Measurements from ENCODE around the gene PATL1. TPM values are rescaled to one million over a fixed set of nuclear protein-coding genes. Genes with fewer than 3 reads are reported as not detected.

Gene PATL1
- total RNA-seq, 1 donor from 2014 or later = 28.7 TPM

GRCh38 chr11:59678118-59678812 lies 9.4 kb upstream of the PATL1 start:
- TF ChIP-seq CTCF (IDR thresholded peaks at IDR 0.05; ENCODE audit: insufficient read depth, low read length, poor library complexity, severe bottlenecking) = no peak
- Histone ChIP-seq H3K36me3 (ENCODE audit: control insufficient read depth, insufficient read depth, low read length) (no peaks in the 10 kb centered on the region), H3K27me3 (ENCODE audit: control insufficient read depth, insufficient read depth, low read length) (no peaks in the 10 kb centered on the region), H3K4me3 (ENCODE audit: low read depth, low read length) (no peak overlapping the region)
- no peak for DNase-seq (ENCODE audit: low read depth)

DNA sequence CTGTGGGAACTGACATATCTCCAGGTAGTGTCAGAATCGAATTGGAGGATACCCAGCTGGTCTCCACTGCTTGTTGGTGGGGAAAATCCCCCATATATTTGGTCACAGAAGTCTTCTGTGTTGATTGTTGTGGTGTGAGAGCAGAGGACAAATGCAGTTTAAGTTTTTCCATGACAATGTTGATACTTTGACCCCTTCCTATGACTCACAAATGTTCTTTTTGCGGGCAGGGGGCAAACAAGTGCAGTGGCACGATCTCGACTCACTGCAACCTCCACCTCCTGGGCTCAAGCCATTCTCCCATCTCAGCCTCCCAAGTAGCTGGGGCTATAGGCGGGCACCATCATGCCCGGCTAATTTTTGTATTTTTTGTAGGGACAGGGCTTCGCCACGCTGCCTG lies 7.4 kb upstream of the PATL1 start:
- Histone ChIP-seq H3K27me3 (ENCODE audit: control insufficient read depth, insufficient read depth, low read length) (no peaks in the 10 kb centered on the region), H3K4me3 (ENCODE audit: low read depth, low read length) (no peak overlapping the region), H3K36me3 (ENCODE audit: control insufficient read depth, insufficient read depth, low read length) (no peaks in the 10 kb centered on the region)
- DNase-seq (ENCODE audit: low read depth) = no peak
- TF ChIP-seq CTCF (IDR thresholded peaks at IDR 0.05; ENCODE audit: insufficient read depth, low read length, poor library complexity, severe bottlenecking) = no peak

GRCh38 chr11:59674291-59674690 lies 5.5 kb upstream of the PATL1 start:
- Histone ChIP-seq H3K36me3 (ENCODE audit: control insufficient read depth, insufficient read depth, low read length) (no peaks in the 10 kb centered on the region), H3K27me3 (ENCODE audit: control insufficient read depth, insufficient read depth, low read length) (no peaks in the 10 kb centered on the region), H3K4me3 (ENCODE audit: low read depth, low read length) (no peak overlapping the region)
- no peak for DNase-seq (ENCODE audit: low read depth)
- TF ChIP-seq CTCF (IDR thresholded peaks at IDR 0.05; ENCODE audit: insufficient read depth, low read length, poor library complexity, severe bottlenecking) = no peak

DNA sequence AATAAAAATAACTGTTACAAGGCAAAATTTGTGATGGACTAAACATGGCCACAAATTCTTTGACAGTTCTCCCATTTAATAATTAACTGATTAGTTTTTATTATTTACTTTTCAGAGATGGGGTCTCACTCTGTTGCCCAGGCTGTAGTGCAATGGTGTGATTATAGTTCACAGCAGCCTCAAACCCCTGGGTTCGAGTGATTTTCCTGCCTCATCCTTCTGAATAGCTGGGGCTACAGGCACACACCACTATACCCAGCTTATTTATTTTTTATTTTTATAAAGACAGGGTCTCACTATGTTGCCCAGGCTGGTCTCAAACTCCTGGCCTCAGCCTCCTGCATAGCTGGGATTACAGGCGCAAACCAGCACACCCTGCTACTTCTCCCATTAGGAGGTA lies 4.5 kb upstream of the PATL1 start:
- no peaks in the 10 kb centered on the region for H3K36me3 ChIP-seq (ENCODE audit: control insufficient read depth, insufficient read depth, low read length)
- no peak for TF ChIP-seq CTCF (IDR thresholded peaks at IDR 0.05; ENCODE audit: insufficient read depth, low read length, poor library complexity, severe bottlenecking)
- no peak for DNase-seq (ENCODE audit: low read depth)
- no peak overlapping the region for H3K4me3 ChIP-seq (ENCODE audit: low read depth, low read length)
- no peaks in the 10 kb centered on the region for H3K27me3 ChIP-seq (ENCODE audit: control insufficient read depth, insufficient read depth, low read length)

GRCh38 chr11:59671471-59671870 lies 2.6 kb upstream of the PATL1 start:
- TF ChIP-seq CTCF (IDR thresholded peaks at IDR 0.05; ENCODE audit: insufficient read depth, low read length, poor library complexity, severe bottlenecking) = no peak
- Histone ChIP-seq H3K27me3 (ENCODE audit: control insufficient read depth, insufficient read depth, low read length) (no peaks in the 10 kb centered on the region), H3K36me3 (ENCODE audit: control insufficient read depth, insufficient read depth, low read length) (no peaks in the 10 kb centered on the region), H3K4me3 (ENCODE audit: low read depth, low read length) (no peak overlapping the region)
- no peak for DNase-seq (ENCODE audit: low read depth)

GRCh38 chr11:59669611-59670009 lies 773 bp upstream of the PATL1 start:
- DNase-seq (ENCODE audit: low read depth) = no peak
- Histone ChIP-seq H3K27me3 (ENCODE audit: control insufficient read depth, insufficient read depth, low read length) (no peaks in the 10 kb centered on the region), H3K36me3 (ENCODE audit: control insufficient read depth, insufficient read depth, low read length) (no peaks in the 10 kb centered on the region), H3K4me3 (ENCODE audit: low read depth, low read length) (peak overlapping the region; percentile 93)
- no peak for TF ChIP-seq CTCF (IDR thresholded peaks at IDR 0.05; ENCODE audit: insufficient read depth, low read length, poor library complexity, severe bottlenecking)
